T47D (cell line): Measurements from ENCODE around the gene LMCD1.
"Not testable (repeated sequence)": the region's sequence is repeated elsewhere in the genome, so short reads cannot be mapped to it uniquely, and the experiment has no call there.

Experiments
- DNase-seq, 2 experiments: peaks; one replicate each; pipeline versions ENCODE4 v3.0.0 to v3.0.0-alpha.2; 2011 to 2012; ENCODE audit warnings: low read depth in 1 of 2, low spot score in 1 of 2
- JUND ChIP-seq: IDR thresholded peaks from 2 replicates; pipeline ENCODE4 v1.6.1; 2012; ENCODE audit warnings: low read depth
- in situ Hi-C: cut with HindIII; loops from 2 replicates; pipeline ENCODE4 v1.10.0; 2016; ENCODE audit warnings: low sequenced_read_pairs, low pct_unique_long_range_greater_than_20kb

The LMCD1 gene

GRCh38 chr3:8565376-8565775 is 63.8 kb downstream of the LMCD1 start:
- in situ Hi-C loops, result no loop called here
- no peak for DNase-seq
- TF ChIP-seq JUND, result no peak

GRCh38 chr3:8567784-8568575 is 66.4 kb downstream of the LMCD1 start:
- no peak for TF ChIP-seq JUND
- in situ Hi-C loops, result no loop called here
- no peak for DNase-seq

DNA sequence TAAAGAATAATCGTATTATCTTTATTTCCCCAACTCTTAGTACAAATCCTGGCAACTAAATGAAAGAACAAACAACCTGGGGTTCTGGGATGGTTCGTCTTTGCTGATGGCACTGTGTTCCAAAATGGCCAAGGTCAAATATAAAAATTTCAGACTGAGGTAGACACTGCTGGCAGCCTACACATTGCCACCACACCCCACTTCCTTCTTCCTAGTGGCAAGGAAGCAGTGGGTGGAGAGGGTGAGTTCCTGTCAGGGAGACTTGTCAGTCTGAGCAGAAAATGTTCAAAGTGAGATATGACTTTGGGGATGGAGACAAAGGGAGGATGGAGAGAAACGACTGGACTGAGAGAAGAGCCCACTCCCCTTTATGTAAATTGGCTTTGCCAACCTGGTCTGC is 69.6 kb downstream of the LMCD1 start:
- no peak for DNase-seq
- in situ Hi-C loops, result no loop called here
- no peak for TF ChIP-seq JUND

GRCh38 chr3:8573342-8573926 is 71.8 kb downstream of the LMCD1 start:
- TF ChIP-seq JUND, result no peak
- no peak for DNase-seq
- in situ Hi-C loops, result no loop called here

- no peak for DNase-seq
- in situ Hi-C loops, result no loop called here
These were observed 72.5 kb downstream of the LMCD1 start for GRCh38 chr3:8574040-8574669.

DNA sequence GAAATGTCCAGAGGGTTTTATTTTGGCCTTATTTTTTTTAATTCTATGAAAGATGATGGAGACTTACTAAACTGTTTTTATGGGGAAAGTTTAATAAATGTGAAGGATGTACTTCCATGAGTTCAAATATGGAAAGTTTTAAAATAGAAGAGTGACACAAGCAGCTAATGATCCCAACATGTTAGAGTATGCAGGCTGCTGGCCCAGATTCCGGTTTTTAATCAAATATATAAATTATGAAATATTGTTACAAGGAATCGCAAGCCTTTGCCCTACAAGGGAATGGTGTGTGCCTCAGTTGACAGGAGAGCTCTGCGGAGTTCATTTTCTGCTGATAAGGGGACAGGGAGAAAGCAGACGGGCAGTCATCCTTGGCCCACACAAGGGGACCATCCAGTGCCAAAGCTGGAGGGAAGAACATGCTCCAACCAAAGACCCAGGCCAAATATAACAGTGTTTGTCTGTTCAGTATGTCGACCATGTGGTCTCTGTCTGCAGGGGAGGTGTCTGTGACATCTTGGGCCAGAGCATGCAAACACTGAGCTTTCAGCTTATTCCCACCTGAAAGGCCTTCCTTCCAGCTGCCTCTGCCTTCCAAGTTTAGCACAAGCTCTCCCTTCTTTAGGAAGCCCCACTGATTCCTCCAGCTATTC is 73.2 kb downstream of the LMCD1 start:
- TF ChIP-seq JUND, result no peak
- no peak for DNase-seq
- in situ Hi-C loops, result no loop called here

More at GRCh38 chr3:8574040-8574669, 72.5 kb downstream of the LMCD1 start:
- no peak for TF ChIP-seq JUND

GRCh38 chr3:8575364-8576104 is 73.9 kb downstream of the LMCD1 start:
- no peak for TF ChIP-seq JUND
- in situ Hi-C loops, result no loop called here
- DNase-seq, result no peak

- no peak for DNase-seq
- in situ Hi-C loops, result no loop called here
- no peak for TF ChIP-seq JUND
These were observed 74.8 kb downstream of the LMCD1 start for GRCh38 chr3:8576436-8576835.

DNA sequence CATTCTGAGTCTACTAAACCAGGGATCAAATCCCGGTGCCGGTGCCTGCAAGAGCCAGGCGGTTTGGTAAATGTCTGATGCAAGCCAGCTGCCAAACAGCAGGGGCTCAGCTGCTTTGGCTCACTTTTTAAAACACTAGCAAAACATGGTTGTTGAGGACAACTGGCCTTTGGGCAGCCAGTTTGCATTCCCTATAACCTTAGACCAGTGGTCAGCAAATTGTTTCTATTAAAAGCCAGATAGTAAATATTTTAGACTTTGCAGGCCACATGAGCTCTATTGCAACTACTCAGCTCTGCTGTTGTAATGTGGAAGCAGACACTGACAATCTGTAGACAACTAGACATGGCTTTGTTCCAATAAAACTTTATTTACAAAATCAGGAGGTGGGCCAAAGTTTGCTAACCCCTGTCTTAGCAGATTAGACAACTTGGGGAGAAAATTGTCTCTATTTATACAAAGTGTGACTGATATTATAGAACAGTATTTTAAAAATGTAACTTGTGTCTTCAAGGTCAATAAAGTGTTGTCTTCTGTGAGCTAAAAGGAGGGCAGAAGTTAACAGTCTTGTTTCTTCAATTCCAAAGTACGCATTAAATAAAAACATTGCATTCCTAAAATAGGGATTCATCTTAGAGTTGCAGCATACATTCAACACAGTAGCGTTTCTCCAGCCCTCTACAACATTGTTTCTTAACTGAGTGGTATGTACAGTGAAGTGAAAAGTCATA is 75.4 kb downstream of the LMCD1 start:
- no peak for TF ChIP-seq JUND
- DNase-seq, result no peak
- in situ Hi-C loops, result no loop called here

DNA sequence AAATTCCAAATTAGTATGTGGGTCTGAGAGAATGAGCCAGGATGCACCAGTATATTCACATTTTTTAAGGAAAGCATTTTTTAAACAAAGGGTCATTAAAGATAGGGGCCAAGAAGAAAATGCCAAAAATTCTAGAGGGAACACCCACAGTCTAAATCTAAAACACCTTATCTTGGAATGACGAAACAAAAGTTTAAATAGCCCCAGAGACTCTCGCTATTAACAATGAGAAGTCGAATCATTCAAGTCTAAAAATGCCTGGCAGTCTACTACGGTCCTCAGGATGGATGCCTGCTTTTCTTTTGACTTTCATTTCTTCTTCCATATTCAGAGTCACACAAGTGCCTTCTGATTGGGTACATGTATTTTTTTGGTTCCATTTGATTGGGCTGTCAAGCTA is 76.7 kb downstream of the LMCD1 start:
- DNase-seq, result no peak
- no peak for TF ChIP-seq JUND
- in situ Hi-C loops, result no loop called here

DNA sequence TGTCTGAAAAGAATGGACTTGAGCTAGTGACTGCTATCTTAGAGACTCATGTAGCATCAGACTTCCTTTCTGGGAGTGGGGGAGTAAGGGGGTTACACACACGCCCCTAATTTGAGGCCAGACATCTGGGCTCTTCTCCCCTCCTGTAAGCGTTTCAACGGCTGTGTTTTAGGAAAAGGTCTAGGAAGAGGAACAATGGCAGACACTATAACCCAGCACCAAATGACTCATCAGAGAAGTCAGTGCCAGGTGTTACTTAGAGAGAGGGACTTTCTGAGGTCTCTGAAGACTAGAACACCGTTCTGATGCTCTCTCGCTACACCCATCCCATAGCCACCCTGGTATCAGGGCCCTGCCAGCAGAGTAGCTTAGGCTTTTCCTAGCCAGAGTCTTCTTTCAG is 77.5 kb downstream of the LMCD1 start:
- DNase-seq, result no peak
- no peak for TF ChIP-seq JUND
- in situ Hi-C loops, result no loop called here

DNA sequence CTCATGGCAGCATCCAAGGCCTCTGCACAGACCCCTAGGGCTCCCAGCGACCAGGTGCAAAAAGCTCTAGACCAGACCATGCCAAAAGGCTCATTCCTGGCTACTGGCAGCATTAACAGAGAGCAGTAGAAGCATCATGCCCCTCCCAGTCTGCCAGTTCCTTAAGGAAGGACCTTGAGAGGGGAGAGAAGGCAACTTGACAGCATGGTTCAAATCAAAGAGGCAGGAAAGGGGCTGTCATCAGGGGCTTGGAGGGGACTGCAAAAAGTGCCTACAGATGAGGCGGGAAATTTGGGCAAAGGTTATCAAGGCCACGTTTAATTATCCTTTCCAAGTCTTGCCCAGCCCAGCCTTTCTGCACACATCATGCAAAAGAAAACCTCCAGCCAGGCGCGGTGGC is 78.3 kb downstream of the LMCD1 start:
- no peak for DNase-seq
- no peak for TF ChIP-seq JUND
- in situ Hi-C loops, result no loop called here

- DNase-seq, in situ Hi-C loops: not testable (repeated sequence)
These were observed 78.8 kb downstream of the LMCD1 start for GRCh38 chr3:8580434-8580833.
